Heart left ventricle (tissue), 13 donors: Measurements from ENCODE around the gene POLR1G.

ENCODE experiments used
- POLR2A ChIP-seq, 2 donors: fragments of 450-650 bp; IDR thresholded peaks; one replicate each; pipeline ENCODE4 v1.6.1; 2017; ENCODE audit warnings: antibody characterized with exemption in 2 of 2, mild to moderate bottlenecking in 2 of 2, moderate library complexity in 2 of 2
- TF ChIP-seq, protein P1 (sequence below), 12 donors: fragments of 200-600 bp; sonication (generic) in 4 of 12; IDR thresholded peaks; one replicate each; pipeline versions ENCODE4 v1.5.0 to v1.8.0; 2018 to 2022; ENCODE audit warnings: antibody characterized with exemption in 12 of 12, mild to moderate bottlenecking in 5 of 12
- donor health status: ischemic (EF 13 %, LVEDD 7.1; RV severe dilation, severe dysfunction).
- donor health status: DM: no; HTN: yes; CAD: no.
- donor health status: DM: no; HTN: no; CAD: no.
- donor health status: ischemic (EF 25% LVEDD 6.9; RV normal size, moderate dysfunction).
- donor health status: ischemic (EF 25% LVEDD 5.7; RV mildly dilated, moderate dysfunction).
- donor health status: ischemic (EF 35%, LVEDD 5.7; RV mildly dilated, moderate dysfunction).
- donor health status: nonischemic (EF 11% LVEDD 7.7; RV severe dilation, severe dysfunction).
- donor health status: DM: yes; HTN: yes; CAD: no.
- donor health status: PGD.
- donor health status: ischemic (EF 29% LVEDD 5.4; RV normal size, mild dysfunction).
- donor health status: nonischemic (EF 23%, LVEDD 6.1; RV moderate dilation, normal function).

DNA sequence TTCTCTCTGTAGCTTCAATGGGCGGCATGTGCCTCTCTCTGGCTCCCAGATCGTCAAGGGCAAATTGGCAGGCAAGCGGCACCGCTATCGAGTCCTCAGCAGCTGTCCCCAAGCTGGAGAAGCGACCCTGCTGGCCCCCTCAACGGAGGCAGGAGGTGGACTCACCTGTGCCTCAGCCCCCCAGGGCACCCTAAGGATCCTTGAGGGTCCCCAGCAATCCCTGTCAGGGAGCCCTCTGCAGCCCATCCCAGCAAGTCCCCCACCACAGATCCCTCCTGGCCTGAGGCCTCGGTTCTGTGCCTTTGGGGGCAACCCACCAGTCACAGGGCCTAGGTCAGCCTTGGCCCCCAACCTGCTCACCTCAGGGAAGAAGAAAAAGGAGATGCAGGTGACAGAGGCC, 1.7 kb downstream of the POLR1G start:
- TF ChIP-seq, protein P1, sequence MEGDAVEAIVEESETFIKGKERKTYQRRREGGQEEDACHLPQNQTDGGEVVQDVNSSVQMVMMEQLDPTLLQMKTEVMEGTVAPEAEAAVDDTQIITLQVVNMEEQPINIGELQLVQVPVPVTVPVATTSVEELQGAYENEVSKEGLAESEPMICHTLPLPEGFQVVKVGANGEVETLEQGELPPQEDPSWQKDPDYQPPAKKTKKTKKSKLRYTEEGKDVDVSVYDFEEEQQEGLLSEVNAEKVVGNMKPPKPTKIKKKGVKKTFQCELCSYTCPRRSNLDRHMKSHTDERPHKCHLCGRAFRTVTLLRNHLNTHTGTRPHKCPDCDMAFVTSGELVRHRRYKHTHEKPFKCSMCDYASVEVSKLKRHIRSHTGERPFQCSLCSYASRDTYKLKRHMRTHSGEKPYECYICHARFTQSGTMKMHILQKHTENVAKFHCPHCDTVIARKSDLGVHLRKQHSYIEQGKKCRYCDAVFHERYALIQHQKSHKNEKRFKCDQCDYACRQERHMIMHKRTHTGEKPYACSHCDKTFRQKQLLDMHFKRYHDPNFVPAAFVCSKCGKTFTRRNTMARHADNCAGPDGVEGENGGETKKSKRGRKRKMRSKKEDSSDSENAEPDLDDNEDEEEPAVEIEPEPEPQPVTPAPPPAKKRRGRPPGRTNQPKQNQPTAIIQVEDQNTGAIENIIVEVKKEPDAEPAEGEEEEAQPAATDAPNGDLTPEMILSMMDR (IDR thresholded peaks at IDR 0.05), result no peak
- no peak for TF ChIP-seq POLR2A (IDR thresholded peaks at IDR 0.05)
